Measurements from ENCODE around the gene CARHSP1.

Gene CARHSP1

GRCh38 chr16:8831871-8832716 lies 36.7 kb downstream of the CARHSP1 start:
- peak overlapping the region in 1 of 2 donors; percentile 44 for H3K4me3 Mint-ChIP-seq
- H3K27me3 Mint-ChIP-seq: no peaks in the 10 kb centered on the region
- no peak for ATAC-seq (replicated peaks)
- H3K36me3 Mint-ChIP-seq (ENCODE audit: insufficient read depth): peaks cover 15% of the 10 kb centered on the region
- H3K27ac Mint-ChIP-seq: peak overlapping the region in 1 of 2 donors; percentile 21
- H3K4me1 Mint-ChIP-seq (ENCODE audit: low read depth in 2 of 2): peaks cover 10 to 17% of the 10 kb centered on the region in 2 donors
- no peaks in the 10 kb centered on the region for H3K9me3 Mint-ChIP-seq
- DNase-seq: no peak

- Mint-ChIP-seq H3K27ac (peak overlapping the region in 1 of 2 donors; percentile 21), H3K27me3 (no peaks in the 10 kb centered on the region), H3K36me3 (ENCODE audit: insufficient read depth) (peaks cover 15% of the 10 kb centered on the region), H3K4me1 (ENCODE audit: low read depth in 2 of 2) (peaks cover 10 to 17% of the 10 kb centered on the region in 2 donors), H3K4me3 (no peak overlapping the region), H3K9me3 (no peaks in the 10 kb centered on the region)
- ATAC-seq (replicated peaks) (no peak), DNase-seq (no peak)
Observed at GRCh38 chr16:8831450-8831849, 37.4 kb downstream of the CARHSP1 start.

- no peak for DNase-seq
- H3K4me3 Mint-ChIP-seq: no peak overlapping the region
- peaks cover 10 to 11% of the 10 kb centered on the region in 2 donors for H3K4me1 Mint-ChIP-seq (ENCODE audit: low read depth in 2 of 2)
- H3K27me3 Mint-ChIP-seq: no peaks in the 10 kb centered on the region
- no peak overlapping the region for H3K27ac Mint-ChIP-seq
- no peaks in the 10 kb centered on the region for H3K9me3 Mint-ChIP-seq
- ATAC-seq (replicated peaks): no peak
- peaks cover 28% of the 10 kb centered on the region for H3K36me3 Mint-ChIP-seq (ENCODE audit: insufficient read depth)
Observed at GRCh38 chr16:8828541-8829165, 40.2 kb downstream of the CARHSP1 start.

- no peak for ATAC-seq (replicated peaks)
- Mint-ChIP-seq H3K9me3 (no peaks in the 10 kb centered on the region), H3K27me3 (no peaks in the 10 kb centered on the region), H3K27ac (no peak overlapping the region), H3K4me1 (ENCODE audit: low read depth in 2 of 2) (peaks cover 2 to 9% of the 10 kb centered on the region in 2 donors), H3K36me3 (ENCODE audit: insufficient read depth) (peaks cover 28% of the 10 kb centered on the region), H3K4me3 (no peak overlapping the region)
- DNase-seq: no peak
Observed at GRCh38 chr16:8826278-8826879, 42.4 kb downstream of the CARHSP1 start.

- DNase-seq (no peak), ATAC-seq (replicated peaks) (no peak)
- H3K4me1 Mint-ChIP-seq (ENCODE audit: low read depth in 2 of 2): peaks cover 0 to 9% of the 10 kb centered on the region in 2 donors
- no peaks in the 10 kb centered on the region for H3K27me3 Mint-ChIP-seq
- H3K27ac Mint-ChIP-seq: peak overlapping the region; percentile 11 to 87
- H3K4me3 Mint-ChIP-seq: no peak overlapping the region
- peaks cover 47% of the 10 kb centered on the region for H3K36me3 Mint-ChIP-seq (ENCODE audit: insufficient read depth)
- H3K9me3 Mint-ChIP-seq: no peaks in the 10 kb centered on the region
Observed at GRCh38 chr16:8822403-8822802, 46.4 kb downstream of the CARHSP1 start.

GRCh38 chr16:8819411-8820034 lies 49.3 kb downstream of the CARHSP1 start:
- DNase-seq: no peak
- ATAC-seq (replicated peaks): no peak
- peaks cover 53% of the 10 kb centered on the region for H3K36me3 Mint-ChIP-seq (ENCODE audit: insufficient read depth)
- H3K9me3 Mint-ChIP-seq: no peaks in the 10 kb centered on the region
- H3K4me1 Mint-ChIP-seq (ENCODE audit: low read depth in 2 of 2): peaks cover 2 to 18% of the 10 kb centered on the region in 2 donors
- H3K4me3 Mint-ChIP-seq: no peak overlapping the region
- H3K27ac Mint-ChIP-seq: no peak overlapping the region
- no peaks in the 10 kb centered on the region for H3K27me3 Mint-ChIP-seq

- Mint-ChIP-seq H3K36me3 (ENCODE audit: insufficient read depth) (peaks cover 58% of the 10 kb centered on the region), H3K27ac (no peak overlapping the region), H3K27me3 (no peaks in the 10 kb centered on the region), H3K9me3 (no peaks in the 10 kb centered on the region), H3K4me3 (no peak overlapping the region), H3K4me1 (ENCODE audit: low read depth in 2 of 2) (peaks cover 2 to 18% of the 10 kb centered on the region in 2 donors)
- ATAC-seq (replicated peaks): no peak
- no peak for DNase-seq
Observed at GRCh38 chr16:8818504-8819270, 50.1 kb downstream of the CARHSP1 start.

- Mint-ChIP-seq H3K4me1 (ENCODE audit: low read depth in 2 of 2) (peaks cover 2 to 14% of the 10 kb centered on the region in 2 donors), H3K27ac (peak overlapping the region in 1 of 2 donors; percentile 23), H3K27me3 (no peaks in the 10 kb centered on the region), H3K4me3 (no peak overlapping the region), H3K36me3 (ENCODE audit: insufficient read depth) (peaks cover 68% of the 10 kb centered on the region), H3K9me3 (no peaks in the 10 kb centered on the region)
- DNase-seq (no peak), ATAC-seq (replicated peaks) (peak; percentile 31)
Observed at GRCh38 chr16:8816967-8817655, 51.7 kb downstream of the CARHSP1 start.

GRCh38 chr16:8814095-8814806 lies 54.6 kb downstream of the CARHSP1 start:
- peaks cover 2 to 9% of the 10 kb centered on the region in 2 donors for H3K4me1 Mint-ChIP-seq (ENCODE audit: low read depth in 2 of 2)
- peaks cover 75% of the 10 kb centered on the region for H3K36me3 Mint-ChIP-seq (ENCODE audit: insufficient read depth)
- no peak overlapping the region for H3K4me3 Mint-ChIP-seq
- no peak overlapping the region for H3K27ac Mint-ChIP-seq
- ATAC-seq (replicated peaks) (no peak), DNase-seq (no peak)
- no peaks in the 10 kb centered on the region for H3K27me3 Mint-ChIP-seq
- H3K9me3 Mint-ChIP-seq: no peaks in the 10 kb centered on the region

- peaks cover 79% of the 10 kb centered on the region for H3K36me3 Mint-ChIP-seq (ENCODE audit: insufficient read depth)
- H3K27me3 Mint-ChIP-seq: no peaks in the 10 kb centered on the region
- no peak overlapping the region for H3K4me3 Mint-ChIP-seq
- no peak overlapping the region for H3K27ac Mint-ChIP-seq
- DNase-seq: no peak
- peaks cover 3 to 9% of the 10 kb centered on the region in 2 donors for H3K4me1 Mint-ChIP-seq (ENCODE audit: low read depth in 2 of 2)
- ATAC-seq (replicated peaks): no peak
- no peaks in the 10 kb centered on the region for H3K9me3 Mint-ChIP-seq
Observed at GRCh38 chr16:8812162-8812843, 56.5 kb downstream of the CARHSP1 start.

- no peak for ATAC-seq (replicated peaks)
- Mint-ChIP-seq H3K4me1 (ENCODE audit: low read depth in 2 of 2) (peaks cover 0 to 1% of the 10 kb centered on the region in 2 donors), H3K27ac (no peak overlapping the region), H3K4me3 (no peak overlapping the region), H3K27me3 (no peaks in the 10 kb centered on the region), H3K36me3 (ENCODE audit: insufficient read depth) (peaks cover 91% of the 10 kb centered on the region), H3K9me3 (no peaks in the 10 kb centered on the region)
- DNase-seq: no peak
Observed at GRCh38 chr16:8808613-8809353, 60.0 kb downstream of the CARHSP1 start.

Measured in effector memory CD8-positive, alpha-beta T cell (primary cell).